Neuronal stem cell (in vitro differentiated cells): ENCODE data around the gene SCNN1A.

Experiments used
- DNase-seq: peaks from one replicate; pipeline ENCODE4 v3.0.0-alpha.2; 2013; ENCODE audit warnings: low spot score
- H2AFZ ChIP-seq: one replicate; pipeline ENCODE4 v1.6.1; 2013; ENCODE audit warnings: mild to moderate bottlenecking, low read length, inconsistent platforms
- H2AK5ac ChIP-seq: 2 replicates; pipeline ENCODE4 v1.6.1; 2013; ENCODE audit warnings: low read depth, mild to moderate bottlenecking, inconsistent platforms, low read length, moderate library complexity, mixed read lengths
- H2BK120ac ChIP-seq: 2 replicates; pipeline ENCODE4 v1.6.1; 2013; ENCODE audit warnings: low read depth, mild to moderate bottlenecking, inconsistent platforms, low read length, moderate library complexity, mixed read lengths
- H2BK12ac ChIP-seq: one replicate; pipeline ENCODE4 v1.6.1; 2013; ENCODE audit warnings: low read length, inconsistent platforms
- H2BK15ac ChIP-seq: 2 replicates; pipeline ENCODE4 v1.6.1; 2013; ENCODE audit warnings: mild to moderate bottlenecking, low read length, inconsistent platforms, mixed read lengths
- H2BK5ac ChIP-seq: one replicate; pipeline ENCODE4 v1.6.1; 2013; ENCODE audit warnings: inconsistent platforms, mild to moderate bottlenecking, low read length, moderate library complexity
- H3K14ac ChIP-seq: one replicate; pipeline ENCODE4 v1.6.1; 2013; ENCODE audit warnings: low read length, inconsistent platforms
- H3K18ac ChIP-seq: 2 replicates; pipeline ENCODE4 v1.6.1; 2013; ENCODE audit warnings: low read length, inconsistent platforms
- H3K23ac ChIP-seq: 2 replicates; pipeline ENCODE4 v1.6.1; 2013; ENCODE audit warnings: low read depth, mild to moderate bottlenecking, mixed read lengths, low read length, inconsistent platforms; ENCODE audit not compliant: poor library complexity
- H3K27ac ChIP-seq: replicated peaks from 3 replicates; pipeline ENCODE4 v1.5.1; 2013; ENCODE audit warnings: low read length, inconsistent platforms
- H3K27me3 ChIP-seq, 3 experiments: 2 replicates each; pipeline ENCODE4 v1.6.1; 2013; ENCODE audit warnings: low read length in 3 of 3, mild to moderate bottlenecking in 2 of 3, inconsistent platforms in 1 of 3, low read depth in 1 of 3, mixed read lengths in 1 of 3, moderate library complexity in 1 of 3; ENCODE audit not compliant: control insufficient read depth in 3 of 3, insufficient read depth in 3 of 3
- H3K36me3 ChIP-seq, 2 donors: replicated peaks in 1 of 2; 2 replicates each; pipeline ENCODE4 v1.6.1; 2013; ENCODE audit warnings: low read length in 2 of 2; ENCODE audit not compliant: control insufficient read depth in 2 of 2, insufficient read depth in 2 of 2
- H3K4ac ChIP-seq: 2 replicates; pipeline ENCODE4 v1.6.1; 2013; ENCODE audit warnings: inconsistent platforms, mild to moderate bottlenecking, low read length, moderate library complexity
- H3K4me1 ChIP-seq, 2 donors: 1 replicate in 1 of 2; 2 replicates in 1 of 2; pipeline ENCODE4 v1.6.1; 2013; ENCODE audit warnings: low read length in 2 of 2, low read depth in 1 of 2; ENCODE audit not compliant: control insufficient read depth in 2 of 2, insufficient read depth in 1 of 2
- H3K4me2 ChIP-seq: one replicate; pipeline ENCODE4 v1.6.1; 2013; ENCODE audit warnings: mild to moderate bottlenecking, low read length, inconsistent platforms; ENCODE audit not compliant: insufficient read depth, poor library complexity, severe bottlenecking
- H3K4me3 ChIP-seq, 2 donors: 2 replicates each; pipeline ENCODE4 v1.5.1; 2013; ENCODE audit warnings: low read length in 2 of 2, mild to moderate bottlenecking in 2 of 2, inconsistent platforms in 1 of 2, moderate library complexity in 1 of 2
- H3K79me1 ChIP-seq: one replicate; pipeline ENCODE4 v1.6.1; 2013; ENCODE audit warnings: low read depth, mild to moderate bottlenecking, inconsistent platforms, low read length, moderate library complexity
- H3K9ac ChIP-seq: one replicate; pipeline ENCODE4 v1.6.1; 2013; ENCODE audit warnings: mild to moderate bottlenecking, low read depth, low read length, inconsistent platforms; ENCODE audit not compliant: poor library complexity
- H3K9me3 ChIP-seq, 2 donors: replicated peaks in 1 of 2; 2 replicates each; pipeline versions ENCODE3 to v1.6.1; 2013; ENCODE audit warnings: low read length in 2 of 2, mild to moderate bottlenecking in 2 of 2, inconsistent platforms in 1 of 2, low read depth in 1 of 2, mixed read lengths in 1 of 2, moderate library complexity in 1 of 2; ENCODE audit not compliant: control insufficient read depth in 2 of 2, insufficient read depth in 1 of 2
- H4K8ac ChIP-seq: one replicate; pipeline ENCODE4 v1.6.1; 2013; ENCODE audit warnings: low read depth, mild to moderate bottlenecking, inconsistent platforms, low read length, moderate library complexity
- H4K91ac ChIP-seq: one replicate; pipeline ENCODE4 v1.6.1; 2013; ENCODE audit warnings: low read length, low read depth, mild to moderate bottlenecking, inconsistent platforms; ENCODE audit not compliant: poor library complexity
- WGBS, 2 donors: extraction: QIAGEN DNeasy Blood & Tissue Kit; methylation state at CpG; one replicate each; pipeline ENCODE4 v1.1.7; 2013; ENCODE audit warnings: missing lambda C conversion rate in 2 of 2, mixed read lengths in 1 of 2; ENCODE audit not compliant: insufficient read length in 2 of 2, insufficient replicate concordance in 1 of 2; ENCODE audit errors: extremely low coverage in 2 of 2; 5-methylcytosine and 5-hydroxymethylcytosine counted together

Gene SCNN1A

GRCh38 chr12:6374028-6374785 lies 1.2 kb downstream of the SCNN1A start:
- peak overlapping the region; percentile 79 for H2AK5ac ChIP-seq
- H2BK120ac ChIP-seq = peak overlapping the region; percentile 6
- H4K91ac ChIP-seq = peak overlapping the region; percentile 75
- H3K36me3 ChIP-seq = no peaks in the 10 kb centered on the region
- no peaks in the 10 kb centered on the region for H3K79me1 ChIP-seq
- no peak overlapping the region for H3K4me3 ChIP-seq
- H3K27ac ChIP-seq = no peak overlapping the region
- H3K23ac ChIP-seq = peak overlapping the region; percentile 74
- peak overlapping the region; percentile 94 for H2BK15ac ChIP-seq
- peak overlapping the region; percentile 92 for H3K18ac ChIP-seq
- H3K9me3 ChIP-seq = no peaks in the 10 kb centered on the region
- DNase-seq = no peak
- no peak overlapping the region for H3K4ac ChIP-seq
- H2AFZ ChIP-seq = peak overlapping the region; percentile 19
- no peak overlapping the region for H3K4me2 ChIP-seq
- no peak overlapping the region for H3K14ac ChIP-seq
- H3K4me1 ChIP-seq = peaks cover 49 to 58% of the 10 kb centered on the region in 2 donors
- peak overlapping the region; percentile 1 for H2BK5ac ChIP-seq
- peak overlapping the region; percentile 87 for H2BK12ac ChIP-seq
- peaks cover 0 to 12% (median 0%) of the 10 kb centered on the region in 3 experiments for H3K27me3 ChIP-seq
- H3K9ac ChIP-seq = peak overlapping the region; percentile 36
- H4K8ac ChIP-seq = peak overlapping the region; percentile 45
- WGBS, 2 donors = no CpG with 5 or more reads among the region's 24 CpGs

GRCh38 chr12:6373022-6373787 lies 2.2 kb downstream of the SCNN1A start:
- Histone ChIP-seq H3K4me1 (peaks cover 49 to 58% of the 10 kb centered on the region in 2 donors), H3K4me2 (no peak overlapping the region), H2BK12ac (no peak overlapping the region), H3K27ac (no peak overlapping the region), H3K36me3 (no peaks in the 10 kb centered on the region), H3K14ac (no peak overlapping the region), H3K18ac (no peak overlapping the region), H3K27me3 (peaks cover 0 to 12% (median 0%) of the 10 kb centered on the region in 3 experiments), H3K4ac (no peak overlapping the region), H2BK120ac (no peak overlapping the region), H3K23ac (no peak overlapping the region), H3K9me3 (no peaks in the 10 kb centered on the region), H2BK15ac (no peak overlapping the region), H3K4me3 (no peak overlapping the region), H4K8ac (no peak overlapping the region), H2AFZ (peak overlapping the region; percentile 86), H3K9ac (no peak overlapping the region), H3K79me1 (no peaks in the 10 kb centered on the region), H2BK5ac (no peak overlapping the region), H2AK5ac (no peak overlapping the region), H4K91ac (no peak overlapping the region)
- no CpG with 5 or more reads among the region's 14 CpGs for WGBS, 2 donors
- DNase-seq = no peak

GRCh38 chr12:6372403-6373003 lies 2.9 kb downstream of the SCNN1A start:
- no peak overlapping the region for H3K4me3 ChIP-seq
- H3K4ac ChIP-seq = no peak overlapping the region
- H3K79me1 ChIP-seq = no peaks in the 10 kb centered on the region
- no peaks in the 10 kb centered on the region for H3K36me3 ChIP-seq
- peak overlapping the region; percentile 69 for H3K18ac ChIP-seq
- H4K91ac ChIP-seq = no peak overlapping the region
- peaks cover 46 to 55% of the 10 kb centered on the region in 2 donors for H3K4me1 ChIP-seq
- peaks cover 0 to 12% (median 0%) of the 10 kb centered on the region in 3 experiments for H3K27me3 ChIP-seq
- WGBS, 2 donors = no CpG with 5 or more reads among the region's 8 CpGs
- no peak for DNase-seq
- no peak overlapping the region for H2BK15ac ChIP-seq
- no peak overlapping the region for H3K23ac ChIP-seq
- H2BK12ac ChIP-seq = peak overlapping the region; percentile 4
- no peak overlapping the region for H3K14ac ChIP-seq
- H3K4me2 ChIP-seq = no peak overlapping the region
- H3K9ac ChIP-seq = peak overlapping the region; percentile 24
- peak overlapping the region; percentile 86 for H2AFZ ChIP-seq
- no peak overlapping the region for H2BK5ac ChIP-seq
- no peak overlapping the region for H2BK120ac ChIP-seq
- H3K27ac ChIP-seq = peak overlapping the region; percentile 9
- no peak overlapping the region for H4K8ac ChIP-seq
- peak overlapping the region; percentile 27 for H2AK5ac ChIP-seq
- no peaks in the 10 kb centered on the region for H3K9me3 ChIP-seq
